K562 (cell line): ENCODE data around the gene CAPN10. TPM values are rescaled to one million over a fixed set of nuclear protein-coding genes. Genes with fewer than 3 reads are reported as not detected.
"Not testable (repeated sequence)": the region's sequence is repeated elsewhere in the genome, so short reads cannot be mapped to it uniquely, and the experiment has no call there.

Experiments used
- ATAC-seq: fragments of 200-7000 bp; cut with Tn5 transposase; 3 replicates; pipeline ENCODE4 v1.9.1; 2020; ENCODE audit warnings: moderate library complexity
- BruUV-seq: library from RNA; stranded (reverse); fragments of 400-500 nt; replicated peaks from 2 replicates; lab custom pipeline; 2021; lab: Mats Ljungman, UMichigan
- CTCF ChIA-PET: fragments of 300-600 bp; formaldehyde crosslinking; extraction: SDS; loops from one replicate; lab custom pipeline; 2021; ENCODE audit warnings: low intra/inter-chr PET ratio; lab: Yijun Ruan, JAX
- POLR2A ChIA-PET: fragments of 300-600, 350-650 bp; sonication (Branson Sonifier 250); formaldehyde crosslinking; extraction: SDS; loops from one replicate; lab custom pipeline; 2021; ENCODE audit warnings: antibody characterized with exemption, inconsistent platforms; lab: Yijun Ruan, JAX
- DNase-seq, 4 experiments: peaks; one replicate each; pipeline versions ENCODE4 v3.0.0 to v3.0.0-alpha.2; 2011 to 2018; ENCODE audit warnings: low spot score in 3 of 4, mixed read lengths in 3 of 4; ENCODE audit errors: extremely low read depth in 1 of 4
- FAIRE-seq: peaks from 2 replicates; lab custom pipeline; 2011; peaks lifted over from hg19 to GRCh38; lab: Jason Lieb, UNC
- H2AFZ ChIP-seq: 2 replicates; pipeline ENCODE4 v1.6.0; 2011; ENCODE audit warnings: low read depth, low read length, control low read depth, inconsistent platforms
- H3K27ac ChIP-seq: fragments of 200-600 bp; 3 replicates; pipeline ENCODE4 v1.8.0; 2011; ENCODE audit warnings: low read depth, mild to moderate bottlenecking, control low read depth, inconsistent platforms, low read length, moderate library complexity, mixed read lengths; ENCODE audit errors: extremely low read depth
- H3K27me3 ChIP-seq, 2 experiments: fragments of 300-600 bp in 1 of 2; 2 replicates in 1 of 2; 3 replicates in 1 of 2; pipeline versions ENCODE4 v1.6.0 to v1.8.0; 2011; ENCODE audit warnings: inconsistent platforms in 2 of 2, low read length in 2 of 2, mild to moderate bottlenecking in 1 of 2, mixed read lengths in 1 of 2, moderate library complexity in 1 of 2; ENCODE audit not compliant: control insufficient read depth in 2 of 2, insufficient read depth in 2 of 2
- H3K36me3 ChIP-seq: fragments of 300-600 bp; 3 replicates; pipeline ENCODE4 v1.8.0; 2011; ENCODE audit warnings: mild to moderate bottlenecking, low read length, inconsistent platforms; ENCODE audit not compliant: control insufficient read depth, insufficient read depth
- H3K4me1 ChIP-seq, 2 experiments: fragments of 200-600 bp in 1 of 2; replicated peaks in 1 of 2; 2 replicates in 1 of 2; 3 replicates in 1 of 2; pipeline versions ENCODE4 v1.5.1 to v1.8.0; 2011; ENCODE audit warnings: inconsistent platforms in 2 of 2, low read length in 2 of 2, mild to moderate bottlenecking in 1 of 2, mixed read lengths in 1 of 2, moderate library complexity in 1 of 2; ENCODE audit not compliant: control insufficient read depth in 2 of 2, insufficient read depth in 2 of 2
- H3K4me2 ChIP-seq: 2 replicates; pipeline ENCODE4 v1.6.1; 2011; ENCODE audit warnings: low read length, control low read depth, inconsistent platforms, mixed read lengths; ENCODE audit not compliant: insufficient read depth
- H3K4me3 ChIP-seq: fragments of 200-600 bp; sonication (generic), shearing (Covaris generic); 2 replicates; pipeline ENCODE4 v1.5.1; 2016; ENCODE audit warnings: control low read depth, inconsistent platforms
- H3K79me2 ChIP-seq: fragments of 200-600 bp; 3 replicates; pipeline ENCODE4 v1.8.0; 2011; ENCODE audit warnings: low read length, inconsistent platforms; ENCODE audit not compliant: control insufficient read depth, insufficient read depth
- H3K9ac ChIP-seq, 2 experiments: 2 replicates each; pipeline versions ENCODE4 v1.6.0 to v1.6.1; 2011; ENCODE audit warnings: low read depth in 2 of 2, low read length in 2 of 2, control low read depth in 1 of 2, inconsistent platforms in 1 of 2, mild to moderate bottlenecking in 1 of 2, mixed read lengths in 1 of 2; ENCODE audit not compliant: insufficient read depth in 1 of 2
- H3K9me1 ChIP-seq: one replicate; pipeline ENCODE4 v1.6.0; 2011; ENCODE audit warnings: inconsistent platforms, mild to moderate bottlenecking, low read length, moderate library complexity; ENCODE audit not compliant: control insufficient read depth, insufficient read depth
- H3K9me3 ChIP-seq: replicated peaks from 2 replicates; pipeline ENCODE4 v1.5.1; 2011; ENCODE audit warnings: low read depth, low read length, inconsistent platforms; ENCODE audit not compliant: control insufficient read depth, insufficient read depth
- H4K20me1 ChIP-seq: replicated peaks from 2 replicates; pipeline ENCODE4 v1.6.1; 2011; ENCODE audit warnings: low read length, inconsistent platforms, mixed read lengths; ENCODE audit not compliant: control insufficient read depth, insufficient read depth
- KLF10 ChIP-seq: fragments of 250-450 bp; sonication (Bioruptor Pico); IDR thresholded peaks from 2 replicates; pipeline ENCODE4 v1.6.1; 2021; ENCODE audit warnings: matching md5 sums
- WGBS: fragments of 100-300 bp; shearing (Covaris generic); methylation state at CpG from one replicate; pipeline ENCODE4 v1.1.6; 2016; ENCODE audit warnings: low coverage, mixed read lengths; ENCODE audit not compliant: insufficient coverage; ENCODE audit errors: missing lambda C conversion rate; 5-methylcytosine and 5-hydroxymethylcytosine counted together
- in situ Hi-C: fragments of 300-500 bp; cut with MboI; formaldehyde crosslinking; loops from 4 replicates; pipeline ENCODE4 v1.15.0; 2018; ENCODE audit warnings: inconsistent platforms, mixed read lengths
- intact Hi-C: fragments of 100-400 bp; cut with micrococcal nuclease; formaldehyde crosslinking; loops from 2 replicates; pipeline ENCODE4 v1.14.2; 2022
- polyA plus RNA-seq, 8 experiments: library from polyadenylated mRNA; depleted of rRNA in 4 of 8; stranded (reverse) in 5 of 8; unstranded in 3 of 8; fragments of >200 nt; fragmentation: Nextera tagmentation in 2 of 8; fragmentation: Illumina TruSeq in 1 of 8; extraction: Ambion mirVana in 2 of 8; extraction: Trizol in 1 of 8; gene quantifications; 2 replicates each; pipeline versions ENCODE4 v1.2.1 to v1.2.3, GENCODE V29; 2011 to 2014; ENCODE audit warnings: inconsistent platforms in 1 of 8, missing spikeins in 1 of 8
- total RNA-seq, 7 experiments: library from RNA; depleted of rRNA in 6 of 7; stranded (reverse); fragments of >200 nt in 6 of 7; fragmentation: Illumina TruSeq in 2 of 7; extraction: Trizol in 2 of 7; gene quantifications; 2 replicates each; pipeline versions ENCODE4 v1.2.1 to v1.2.3, GENCODE V29; 2011 to 2021; ENCODE audit warnings: low replicate concordance in 1 of 7
- TF ChIP-seq, protein P1 (sequence below): fragments of 450-650 bp; formaldehyde crosslinking; IDR thresholded peaks from 2 replicates; pipeline ENCODE4 v1.4.0; 2020; ENCODE audit warnings: mild to moderate bottlenecking, moderate library complexity

CAPN10 gene
- total and polyA plus RNA-seq, 9 of the 15 experiments (the other 6 are each of a cell fraction or from before 2014, with no cell fraction given), result 0.08 to 26.1 (median 8.4) TPM

DNA sequence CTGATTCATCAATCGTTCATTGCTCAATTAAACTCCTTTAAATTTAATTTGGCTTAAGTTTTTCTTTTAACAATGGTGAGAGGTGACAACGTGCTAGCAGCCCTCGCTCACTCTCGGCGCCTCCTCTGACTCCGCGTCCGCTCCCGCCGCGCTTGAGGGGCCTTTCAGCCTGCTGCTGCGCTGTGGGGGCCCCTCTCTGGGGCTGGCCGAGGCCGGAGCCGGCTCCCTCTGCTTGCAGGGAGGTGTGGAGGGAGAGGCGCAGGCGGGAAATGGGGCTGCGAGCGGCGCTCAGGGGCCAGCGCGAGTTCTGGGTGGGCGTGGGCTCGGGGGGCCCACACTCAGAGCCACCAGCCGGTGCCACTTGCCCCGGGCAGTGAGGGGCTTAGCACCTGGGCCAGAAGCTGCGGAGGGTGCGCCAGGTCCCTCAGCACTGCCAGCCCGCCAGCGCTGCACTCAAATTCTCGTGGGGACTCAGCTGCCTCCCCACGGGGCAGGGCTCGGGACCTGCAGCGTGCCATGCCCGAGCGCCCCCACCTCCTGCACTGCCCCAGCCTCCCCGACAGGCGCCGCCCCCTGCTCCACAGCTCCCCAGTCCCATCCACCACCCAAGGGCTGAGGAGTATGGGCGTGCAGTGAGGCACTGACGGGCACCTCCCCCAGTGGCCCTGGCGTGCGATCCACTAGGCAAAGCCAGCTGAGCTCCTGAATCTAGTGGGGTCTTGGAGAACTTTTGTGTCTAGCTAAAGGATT lies 48.3 kb upstream of the CAPN10 start (continued):
- TF ChIP-seq, protein P1, sequence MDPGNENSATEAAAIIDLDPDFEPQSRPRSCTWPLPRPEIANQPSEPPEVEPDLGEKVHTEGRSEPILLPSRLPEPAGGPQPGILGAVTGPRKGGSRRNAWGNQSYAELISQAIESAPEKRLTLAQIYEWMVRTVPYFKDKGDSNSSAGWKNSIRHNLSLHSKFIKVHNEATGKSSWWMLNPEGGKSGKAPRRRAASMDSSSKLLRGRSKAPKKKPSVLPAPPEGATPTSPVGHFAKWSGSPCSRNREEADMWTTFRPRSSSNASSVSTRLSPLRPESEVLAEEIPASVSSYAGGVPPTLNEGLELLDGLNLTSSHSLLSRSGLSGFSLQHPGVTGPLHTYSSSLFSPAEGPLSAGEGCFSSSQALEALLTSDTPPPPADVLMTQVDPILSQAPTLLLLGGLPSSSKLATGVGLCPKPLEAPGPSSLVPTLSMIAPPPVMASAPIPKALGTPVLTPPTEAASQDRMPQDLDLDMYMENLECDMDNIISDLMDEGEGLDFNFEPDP (CRISPR knock-in tag), result no peak
- no peak for TF ChIP-seq KLF10
- TF ChIP-seq, all 486 proteins: peak for 0

- H3K9ac ChIP-seq, POLR2A ChIA-PET, H4K20me1 ChIP-seq, DNase-seq, H3K4me1 ChIP-seq, ATAC-seq, BruUV-seq, intact Hi-C loops, H3K9me3 ChIP-seq, H3K4me2 ChIP-seq, H3K9me1 ChIP-seq, H3K27ac ChIP-seq, H3K79me2 ChIP-seq, H2AFZ ChIP-seq, in situ Hi-C loops, FAIRE-seq, CTCF ChIA-PET, H3K27me3 ChIP-seq, H3K4me3 ChIP-seq: not testable (repeated sequence)
- peaks cover 30% of the 10 kb centered on the region; the same call in 2 of the 3 replicates for H3K36me3 ChIP-seq
- 95% methylated on average over 16 of the region's 17 CpGs for WGBS
These were observed 47.4 kb upstream of the CAPN10 start for GRCh38 chr2:240539101-240539500.
